IMR-90 (cell line): Measurements from ENCODE around the gene CERT1. TPM values are rescaled to one million over a fixed set of nuclear protein-coding genes. Genes with fewer than 3 reads are reported as not detected.

ENCODE experiments used
- ATAC-seq: fragments of 200-7000 bp; cut with Tn5 transposase; 2 replicates; pipeline ENCODE4 v1.9.1; 2020; ENCODE audit warnings: low read depth, mild to moderate bottlenecking, moderate library complexity
- BruUV-seq: library from RNA; stranded (reverse); fragments of 400-500 nt; replicated peaks from 2 replicates; lab custom pipeline; 2021; lab: Mats Ljungman, UMichigan
- CTCF ChIA-PET: fragments of 300-600 bp; formaldehyde crosslinking; extraction: SDS; loops from one replicate; lab custom pipeline; 2021; ENCODE audit warnings: antibody characterized with exemption; lab: Yijun Ruan, JAX
- POLR2A ChIA-PET: fragments of 300-600 bp; sonication (Branson Sonifier 250); formaldehyde crosslinking; loops from one replicate; lab custom pipeline; 2022; ENCODE audit warnings: antibody characterized with exemption; ENCODE audit not compliant: unreplicated experiment; lab: Charles Lee
- DNase-seq: peaks from one replicate; pipeline ENCODE4 v3.0.0; 2013
- H2AFZ ChIP-seq: replicated peaks from 2 replicates; pipeline ENCODE3; 2013; ENCODE audit warnings: low read length, mild to moderate bottlenecking; ENCODE audit not compliant: poor library complexity
- H2AK5ac ChIP-seq: 2 replicates; pipeline ENCODE4 v1.6.1; 2013; ENCODE audit warnings: low read depth, low read length, inconsistent platforms
- H2AK9ac ChIP-seq: replicated peaks from 2 replicates; pipeline ENCODE3; 2013; ENCODE audit warnings: mild to moderate bottlenecking, low read depth, low read length, moderate library complexity; ENCODE audit not compliant: poor library complexity
- H2BK120ac ChIP-seq: 2 replicates; pipeline ENCODE4 v1.6.1; 2013; ENCODE audit warnings: low read depth, low read length, inconsistent platforms
- H2BK15ac ChIP-seq: 3 replicates; pipeline ENCODE4 v1.6.1; 2013; ENCODE audit warnings: low read depth, low read length, inconsistent platforms
- H2BK20ac ChIP-seq: 2 replicates; pipeline ENCODE4 v1.6.1; 2013; ENCODE audit warnings: low read depth, mild to moderate bottlenecking, inconsistent platforms, low read length, moderate library complexity
- H2BK5ac ChIP-seq: 2 replicates; pipeline ENCODE4 v1.6.1; 2013; ENCODE audit warnings: mild to moderate bottlenecking, low read depth, low read length, inconsistent platforms; ENCODE audit not compliant: poor library complexity, severe bottlenecking
- H3K14ac ChIP-seq: replicated peaks from 2 replicates; pipeline ENCODE4 v1.6.1; 2013; ENCODE audit warnings: low read depth, low read length, inconsistent platforms
- H3K18ac ChIP-seq: 2 replicates; pipeline ENCODE4 v1.6.1; 2013; ENCODE audit warnings: low read depth, low read length, control low read depth
- H3K23ac ChIP-seq: 2 replicates; pipeline ENCODE4 v1.6.1; 2013; ENCODE audit warnings: low read depth, low read length, inconsistent platforms
- H3K27ac ChIP-seq: 2 replicates; pipeline ENCODE4 v1.5.1; 2013; ENCODE audit warnings: mild to moderate bottlenecking, control low read depth, low read length; ENCODE audit not compliant: insufficient read depth
- H3K27me3 ChIP-seq: 2 replicates; pipeline ENCODE4 v1.6.1; 2013; ENCODE audit warnings: low read length; ENCODE audit not compliant: control insufficient read depth, insufficient read depth
- H3K36me3 ChIP-seq: 2 replicates; pipeline ENCODE4 v1.6.1; 2013; ENCODE audit warnings: low read length, mixed read lengths; ENCODE audit not compliant: control insufficient read depth, insufficient read depth
- H3K4ac ChIP-seq: 2 replicates; pipeline ENCODE4 v1.6.1; 2013; ENCODE audit warnings: low read depth, low read length, inconsistent platforms
- H3K4me1 ChIP-seq: 2 replicates; pipeline ENCODE4 v1.6.1; 2013; ENCODE audit warnings: low read length, mixed read lengths; ENCODE audit not compliant: control insufficient read depth, insufficient read depth
- H3K4me2 ChIP-seq: 2 replicates; pipeline ENCODE4 v1.6.1; 2013; ENCODE audit warnings: low read depth, mild to moderate bottlenecking, control low read depth, low read length, moderate library complexity
- H3K4me3 ChIP-seq: 2 replicates; pipeline ENCODE4 v1.5.1; 2013; ENCODE audit warnings: low read depth, mild to moderate bottlenecking, control low read depth, low read length, moderate library complexity; ENCODE audit not compliant: insufficient read depth
- H3K56ac ChIP-seq: 2 replicates; pipeline ENCODE4 v1.6.1; 2013; ENCODE audit warnings: low read length, inconsistent platforms; ENCODE audit not compliant: insufficient read depth; ENCODE audit errors: extremely low read depth
- H3K79me1 ChIP-seq, 2 experiments: 2 replicates each; pipeline ENCODE4 v1.6.1; 2013; ENCODE audit warnings: low read length in 2 of 2, inconsistent platforms in 1 of 2, low read depth in 1 of 2
- H3K9ac ChIP-seq: 2 replicates; pipeline ENCODE4 v1.6.1; 2013; ENCODE audit warnings: low read depth, low read length, control low read depth
- H3K9me1 ChIP-seq: 2 replicates; pipeline ENCODE4 v1.6.1; 2013; ENCODE audit warnings: low read length, inconsistent platforms; ENCODE audit not compliant: insufficient read depth
- H3K9me3 ChIP-seq: 2 replicates; pipeline ENCODE4 v1.6.1; 2013; ENCODE audit warnings: low read length; ENCODE audit not compliant: control insufficient read depth, insufficient read depth
- H4K20me1 ChIP-seq: 2 replicates; pipeline ENCODE4 v1.6.1; 2013; ENCODE audit warnings: low read length, inconsistent platforms; ENCODE audit not compliant: insufficient read depth
- H4K5ac ChIP-seq: 2 replicates; pipeline ENCODE4 v1.6.1; 2013; ENCODE audit warnings: mild to moderate bottlenecking, low read depth, low read length, control low read depth
- H4K8ac ChIP-seq, 2 experiments: 2 replicates each; pipeline ENCODE4 v1.6.1; 2013; ENCODE audit warnings: low read depth in 2 of 2, low read length in 2 of 2, control low read depth in 1 of 2, inconsistent platforms in 1 of 2
- H4K91ac ChIP-seq: 2 replicates; pipeline ENCODE4 v1.6.1; 2013; ENCODE audit warnings: low read depth, low read length, inconsistent platforms; ENCODE audit not compliant: insufficient read depth
- CEBPB ChIP-seq: IDR thresholded peaks from 2 replicates; pipeline ENCODE4 v1.6.1; 2012; ENCODE audit warnings: low read depth, low read length, improper control_type of control experiment
- CTCF ChIP-seq: conservative IDR thresholded peaks from 2 replicates; pipeline ENCODE4 v1.5.1; 2012; ENCODE audit warnings: mild to moderate bottlenecking, low read depth, low read length, improper control_type of control experiment
- FOS ChIP-seq: fragments of 150-350 bp; IDR thresholded peaks from 2 replicates; pipeline ENCODE4 v1.6.1; 2016; ENCODE audit warnings: low read depth, low read length
- MXI1 ChIP-seq: IDR thresholded peaks from 2 replicates; pipeline ENCODE4 v1.6.1; 2012; ENCODE audit warnings: low read depth, mild to moderate bottlenecking, low read length, moderate library complexity, borderline replicate concordance
- POLR2A ChIP-seq: IDR thresholded peaks from 2 replicates; pipeline ENCODE4 v1.6.1; 2012; ENCODE audit warnings: mild to moderate bottlenecking, low read depth, low read length
- RCOR1 ChIP-seq: IDR thresholded peaks from 2 replicates; pipeline ENCODE4 v1.6.1; 2012; ENCODE audit warnings: mild to moderate bottlenecking, low read length, improper control_type of control experiment; ENCODE audit not compliant: insufficient replicate concordance
- WGBS, 2 experiments: methylation state at CpG; one replicate each; pipeline versions ENCODE4 v1.1.5 to v1.1.7; 2013; ENCODE audit warnings: missing lambda C conversion rate in 2 of 2; ENCODE audit not compliant: insufficient read length in 1 of 2; ENCODE audit errors: extremely low coverage in 2 of 2; 5-methylcytosine and 5-hydroxymethylcytosine counted together
- dilution Hi-C: fragments of 300-500 bp; cut with HindIII; formaldehyde crosslinking; loops from one replicate; pipeline ENCODE4 v1.14.3; 2018; ENCODE audit warnings: low sequenced_read_pairs; ENCODE audit not compliant: unreplicated experiment
- in situ Hi-C: fragments of 300-500 bp; cut with MboI; formaldehyde crosslinking; loops from 3 replicates; pipeline ENCODE4 v1.14.3; 2019; ENCODE audit warnings: low sequenced_read_pairs, inconsistent platforms, mixed read lengths
- intact Hi-C: fragments of 100-400 bp; cut with micrococcal nuclease; formaldehyde crosslinking; loops from 2 replicates; pipeline ENCODE4 v1.10.0; 2022
- polyA plus RNA-seq, 3 experiments: library from polyadenylated mRNA; depleted of rRNA; stranded (reverse); fragments of >200 nt; gene quantifications; 2 replicates each; pipeline ENCODE4 v1.2.3, GENCODE V29; 2012; ENCODE audit warnings: low replicate concordance in 1 of 3
- total RNA-seq: library from RNA; depleted of rRNA; stranded (reverse); fragments of >200 nt; gene quantifications from 2 replicates; pipeline ENCODE4 v1.2.3, GENCODE V29; 2012

The CERT1 gene
- total and polyA plus RNA-seq, 2 of the 4 experiments (the other 2 are of a cell fraction) = 7.2 TPM

GRCh38 chr5:75365740-75366139 is 145.7 kb downstream of the CERT1 start:
- no peak overlapping the region for H3K4me2 ChIP-seq
- CTCF ChIA-PET = interaction anchor here (1.0 kb wide), 1 partner anchor 47 kb away, joined by 3 read pairs; no protein-coding TSS in a partner anchor
- no TSS peak for BruUV-seq
- H3K9me1 ChIP-seq = no peaks in the 10 kb centered on the region; the same call in 1 of the 2 replicates
- H2AK9ac ChIP-seq = no peak overlapping the region
- peaks cover 5% of the 10 kb centered on the region for H3K4me1 ChIP-seq
- H3K4me3 ChIP-seq = no peak overlapping the region
- H4K8ac ChIP-seq = no peak overlapping the region
- TF ChIP-seq POLR2A = no peak
- TF ChIP-seq RCOR1 = no peak
- TF ChIP-seq MXI1 = no peak
- no peak for TF ChIP-seq CEBPB
- no peak for TF ChIP-seq FOS
- no peak for TF ChIP-seq CTCF
- DNase-seq = peak; percentile 13
- H4K20me1 ChIP-seq = no peaks in the 10 kb centered on the region
- no peak overlapping the region for H2BK20ac ChIP-seq
- H4K5ac ChIP-seq = no peak overlapping the region
- in situ Hi-C loops = loop anchor here (25.0 kb wide), 1 partner anchor 603 kb away; the partner anchor contains the start of genes GFM2 and NSA2
- H2BK15ac ChIP-seq = no peak overlapping the region
- dilution Hi-C loops = no loop called here
- no peak overlapping the region for H3K9ac ChIP-seq
- H3K79me1 ChIP-seq = no peaks in the 10 kb centered on the region
- H3K9me3 ChIP-seq = no peaks in the 10 kb centered on the region
- no peak overlapping the region for H2BK120ac ChIP-seq
- no peak overlapping the region for H3K4ac ChIP-seq
- ATAC-seq = no peak
- H3K56ac ChIP-seq = no peak overlapping the region
- H3K18ac ChIP-seq = no peak overlapping the region
- intact Hi-C loops = loop anchor here (10.0 kb wide), 1 partner anchor 319 kb away; no protein-coding TSS in a partner anchor
- H4K91ac ChIP-seq = no peak overlapping the region
- H3K23ac ChIP-seq = no peak overlapping the region; the same call in 1 of the 2 replicates
- H2AFZ ChIP-seq = no peak overlapping the region
- no CpG with 5 or more reads among the region's 1 CpG for WGBS, 2 experiments
- no peak overlapping the region for H3K27ac ChIP-seq
- no peak overlapping the region for H2BK5ac ChIP-seq
- H3K14ac ChIP-seq = no peak overlapping the region
- no peak overlapping the region for H2AK5ac ChIP-seq
- no peaks in the 10 kb centered on the region for H3K27me3 ChIP-seq
- peaks cover 4% of the 10 kb centered on the region; the same call in 1 of the 2 replicates for H3K36me3 ChIP-seq
- POLR2A ChIA-PET = no interaction called here
